CD4-positive, alpha-beta T cell (primary cell): ENCODE data around the gene ZNF513. TPM values are rescaled to one million over a fixed set of nuclear protein-coding genes. Genes with fewer than 3 reads are reported as not detected.

Source experiments
- ATAC-seq: fragments of 200-7000 bp; cut with Tn5 transposase; one replicate; pipeline ENCODE4 v1.10.0; 2022; ENCODE audit warnings: mild to moderate bottlenecking; ENCODE audit not compliant: poor library complexity
- CTCF ChIA-PET: fragments of 350-600 bp; sonication (Branson Sonifier 250); formaldehyde crosslinking; loops from one replicate; lab custom pipeline; 2021; ENCODE audit warnings: antibody characterized with exemption, inconsistent platforms; lab: Charles Lee
- POLR2A ChIA-PET: fragments of 350-600 bp; sonication (Branson Sonifier 250); formaldehyde crosslinking; loops from one replicate; lab custom pipeline; 2021; ENCODE audit warnings: antibody characterized with exemption, inconsistent platforms; lab: Charles Lee
- DNase-seq, 14 experiments: peaks; one replicate each; pipeline ENCODE4 v3.0.0-alpha.2; 2013 to 2020; ENCODE audit warnings: mixed read lengths in 2 of 14
- H3K27ac ChIP-seq, 2 donors: one replicate each; pipeline versions ENCODE4 v1.5.1 to v1.7.0; 2013; ENCODE audit warnings: low read length in 2 of 2, low read depth in 1 of 2, mild to moderate bottlenecking in 1 of 2
- H3K27me3 ChIP-seq, 2 experiments: 1 replicate in 1 of 2; 2 replicates in 1 of 2; pipeline versions ENCODE4 v1.6.1 to v1.7.0; 2013; ENCODE audit warnings: low read length in 2 of 2, control low read depth in 1 of 2, mild to moderate bottlenecking in 1 of 2, moderate library complexity in 1 of 2; ENCODE audit not compliant: insufficient read depth in 2 of 2, control insufficient read depth in 1 of 2
- H3K36me3 ChIP-seq: one replicate; pipeline ENCODE4 v1.6.1; 2013; ENCODE audit warnings: low read length, control low read depth; ENCODE audit not compliant: insufficient read depth
- H3K4me1 ChIP-seq: one replicate; pipeline ENCODE4 v1.6.1; 2013; ENCODE audit warnings: low read length, control low read depth; ENCODE audit not compliant: insufficient read depth
- H3K4me3 ChIP-seq: one replicate; pipeline ENCODE4 v1.5.1; 2013; ENCODE audit warnings: mild to moderate bottlenecking, low read length, moderate library complexity
- H3K9me3 ChIP-seq, 2 experiments: 1 replicate in 1 of 2; 2 replicates in 1 of 2; pipeline versions ENCODE4 v1.6.1 to v1.7.0; 2013; ENCODE audit warnings: low read length in 2 of 2, mild to moderate bottlenecking in 2 of 2, control low read depth in 1 of 2, moderate library complexity in 1 of 2; ENCODE audit not compliant: control insufficient read depth in 1 of 2, insufficient read depth in 1 of 2
- H3K27ac Mint-ChIP-seq: one replicate; pipeline ENCODE4 v1.8.0; 2020; ENCODE audit warnings: mixed read lengths
- H3K27me3 Mint-ChIP-seq: one replicate; pipeline ENCODE4 v1.8.0; 2021; ENCODE audit warnings: mixed read lengths
- H3K36me3 Mint-ChIP-seq: one replicate; pipeline ENCODE4 v1.8.0; 2021; ENCODE audit warnings: low read depth, mixed read lengths
- H3K4me1 Mint-ChIP-seq: one replicate; pipeline ENCODE4 v1.8.0; 2021; ENCODE audit warnings: low read depth, mixed read lengths
- H3K4me3 Mint-ChIP-seq: one replicate; pipeline ENCODE4 v1.8.0; 2020; ENCODE audit warnings: mild to moderate bottlenecking, mixed read lengths
- H3K9me3 Mint-ChIP-seq: one replicate; pipeline ENCODE4 v1.8.0; 2020; ENCODE audit warnings: mixed read lengths
- intact Hi-C, 2 experiments: fragments of 100-400 bp; cut with DNase I in 1 of 2; cut with micrococcal nuclease in 1 of 2; formaldehyde crosslinking; loops; one replicate each; pipeline versions ENCODE4 v1.15.1 to v1.9.0; 2023 to 2025; cut with DNase I, micrococcal nuclease
- total RNA-seq, 174 experiments: library from RNA in 2 of 174; stranded (reverse) in 2 of 174; gene quantifications; one replicate each; pipeline ENCODE4 v1.2.3 and lab custom pipeline; 2021 to 2026
- TF ChIP-seq, protein P1 (sequence below): fragments of 200-600 bp; IDR thresholded peaks from one replicate; pipeline ENCODE4 v1.8.0; 2022; ENCODE audit warnings: antibody characterized with exemption, mild to moderate bottlenecking

ZNF513 gene
- total RNA-seq, 2 experiments from 2014 or later, result 22.8 to 22.9 TPM

- ChIA-PET POLR2A (interaction anchor here (0.7 to 2.9 kb wide), 12 partner anchors 8 to 323 kb away, joined by 3 to 45 read pairs (median 5); partner anchors contain the start of genes CCDC121, EIF2B4, GPN1 and MPV17), CTCF (interaction anchor here (0.6 to 1.5 kb wide), 5 partner anchors 11 to 1515 kb away, joined by 3 to 4 read pairs (median 3); no protein-coding TSS in a partner anchor)
- peak within 1 kb of the TSS; percentile 96 for H3K4me3 Mint-ChIP-seq
- Histone ChIP-seq H3K36me3 (no peaks in the 10 kb centered on the region), H3K27ac (peak within 1 kb of the TSS; percentile 87 to 89), H3K9me3 (no peaks in the 10 kb centered on the region), H3K27me3 (no peaks in the 10 kb centered on the region), H3K4me1 (peaks cover 44% of the 10 kb centered on the region), H3K4me3 (peak within 1 kb of the TSS; percentile 86)
- H3K27me3 Mint-ChIP-seq, result no peaks in the 10 kb centered on the region
- H3K27ac Mint-ChIP-seq, result peak within 1 kb of the TSS; percentile 99
- H3K9me3 Mint-ChIP-seq, result no peaks in the 10 kb centered on the region
- intact Hi-C loops, result loop anchor here (1.0 to 5.0 kb wide), 6 partner anchors 14 to 1036 kb away; partner anchors contain the start of genes EIF2B4 (in 2 of the 2), MPV17 (in 2 of the 2), SNX17 (in 2 of the 2) and FOSL2 (in 1 of the 2)
- peak; percentile 78 for ATAC-seq
- peak; percentile 82 to 97 (median 88) for DNase-seq
- peaks cover 56% of the 10 kb centered on the region for H3K4me1 Mint-ChIP-seq
- TF ChIP-seq, protein P1, sequence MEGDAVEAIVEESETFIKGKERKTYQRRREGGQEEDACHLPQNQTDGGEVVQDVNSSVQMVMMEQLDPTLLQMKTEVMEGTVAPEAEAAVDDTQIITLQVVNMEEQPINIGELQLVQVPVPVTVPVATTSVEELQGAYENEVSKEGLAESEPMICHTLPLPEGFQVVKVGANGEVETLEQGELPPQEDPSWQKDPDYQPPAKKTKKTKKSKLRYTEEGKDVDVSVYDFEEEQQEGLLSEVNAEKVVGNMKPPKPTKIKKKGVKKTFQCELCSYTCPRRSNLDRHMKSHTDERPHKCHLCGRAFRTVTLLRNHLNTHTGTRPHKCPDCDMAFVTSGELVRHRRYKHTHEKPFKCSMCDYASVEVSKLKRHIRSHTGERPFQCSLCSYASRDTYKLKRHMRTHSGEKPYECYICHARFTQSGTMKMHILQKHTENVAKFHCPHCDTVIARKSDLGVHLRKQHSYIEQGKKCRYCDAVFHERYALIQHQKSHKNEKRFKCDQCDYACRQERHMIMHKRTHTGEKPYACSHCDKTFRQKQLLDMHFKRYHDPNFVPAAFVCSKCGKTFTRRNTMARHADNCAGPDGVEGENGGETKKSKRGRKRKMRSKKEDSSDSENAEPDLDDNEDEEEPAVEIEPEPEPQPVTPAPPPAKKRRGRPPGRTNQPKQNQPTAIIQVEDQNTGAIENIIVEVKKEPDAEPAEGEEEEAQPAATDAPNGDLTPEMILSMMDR, result no peak
- H3K36me3 Mint-ChIP-seq, result peaks cover 26% of the 10 kb centered on the region
These were observed 24.0 kb downstream of the ZNF513 start, which contains the start of gene GTF3C2 for GRCh38 chr2:27356382-27357181. GTF3C2 (minus strand) TSS chr2:27356764; CDS start chr2:27343554, 13,210 bp downstream.

GRCh38 chr2:27356056-27356381, 24.5 kb downstream of the ZNF513 start:
- ATAC-seq, result peak; percentile 8
- POLR2A ChIA-PET, result interaction anchor here (0.7 to 2.9 kb wide), 10 partner anchors 9 to 305 kb away, joined by 3 to 45 read pairs (median 6); partner anchors contain the start of genes CCDC121, EIF2B4, GPN1 and MPV17
- Histone ChIP-seq H3K9me3 (no peaks in the 10 kb centered on the region), H3K27me3 (no peaks in the 10 kb centered on the region), H3K27ac (peak overlapping the region; percentile 87 to 89), H3K4me3 (peak overlapping the region; percentile 86), H3K4me1 (peaks cover 50% of the 10 kb centered on the region), H3K36me3 (no peaks in the 10 kb centered on the region)
- Mint-ChIP-seq H3K36me3 (peaks cover 26% of the 10 kb centered on the region), H3K27ac (peak overlapping the region; percentile 99), H3K27me3 (no peaks in the 10 kb centered on the region), H3K4me3 (peak overlapping the region; percentile 96), H3K9me3 (no peaks in the 10 kb centered on the region), H3K4me1 (peaks cover 60% of the 10 kb centered on the region)
- TF ChIP-seq, protein P1, result no peak
- intact Hi-C loops, result loop anchor here (1.0 to 5.0 kb wide), 6 partner anchors 14 to 1036 kb away; partner anchors contain the start of genes EIF2B4 (in 2 of the 2), MPV17 (in 2 of the 2), SNX17 (in 2 of the 2) and FOSL2 (in 1 of the 2)
- DNase-seq, result peak in 2 of 14 experiments; percentile 18 to 27
- CTCF ChIA-PET, result interaction anchor here (0.6 to 1.5 kb wide), 4 partner anchors 12 to 1514 kb away, joined by 3 to 4 read pairs (median 3); no protein-coding TSS in a partner anchor

- intact Hi-C loops, result no loop called here
These were observed 26.0 kb downstream of the ZNF513 start for GRCh38 chr2:27354597-27354927.

More at GRCh38 chr2:27354597-27354927, 26.0 kb downstream of the ZNF513 start:
- peaks cover 6% of the 10 kb centered on the region for H3K36me3 ChIP-seq
- ATAC-seq (no peak), DNase-seq (no peak)
- H3K4me1 ChIP-seq, result peaks cover 50% of the 10 kb centered on the region
- Mint-ChIP-seq H3K27ac (peak overlapping the region; percentile 99), H3K4me1 (peaks cover 66% of the 10 kb centered on the region), H3K4me3 (peak overlapping the region; percentile 71), H3K36me3 (peaks cover 32% of the 10 kb centered on the region), H3K27me3 (no peaks in the 10 kb centered on the region), H3K9me3 (no peaks in the 10 kb centered on the region)
- H3K27me3 ChIP-seq, result no peaks in the 10 kb centered on the region
- TF ChIP-seq, protein P1, result no peak
- POLR2A ChIA-PET, result interaction anchor here (1.3 kb wide), 1 partner anchor 54 kb away, joined by 3 read pairs; the partner anchor contains the start of gene PPM1G
- CTCF ChIA-PET, result interaction anchor here (0.8 kb wide), 1 partner anchor 15 kb away, joined by 3 read pairs; no protein-coding TSS in a partner anchor
- no peaks in the 10 kb centered on the region for H3K9me3 ChIP-seq
- H3K27ac ChIP-seq, result no peak overlapping the region
- no peak overlapping the region for H3K4me3 ChIP-seq
